ENCODE data around the gene ATP6V0C. TPM values are rescaled to one million over a fixed set of nuclear protein-coding genes. Genes with fewer than 3 reads are reported as not detected.
A peak's percentile ranks its signal among the peaks of the same experiment; 100 is the strongest.
"Not testable (repeated sequence)": the region's sequence is repeated elsewhere in the genome, so short reads cannot be mapped to it uniquely, and the experiment has no call there.

The ATP6V0C gene
- polyA plus RNA-seq, 3 donors: 176 to 310 (median 187) TPM

GRCh38 chr16:2560131-2560797 is 46.5 kb downstream of the ATP6V0C start:
- intact Hi-C loops (cut with micrococcal nuclease); H3K27me3 ChIP-seq (ENCODE audit: control insufficient read depth in 2 of 2, insufficient read depth in 2 of 2, low read length in 2 of 2); H3K4me2 ChIP-seq (replicated peaks; ENCODE audit: extremely low read depth, low read length, poor library complexity, severe bottlenecking); H3K9me3 Mint-ChIP-seq; H3K27me3 Mint-ChIP-seq (ENCODE audit: low read depth in 3 of 3); H3K4me1 Mint-ChIP-seq; H3K9me3 ChIP-seq (replicated peaks in 1 of 2; ENCODE audit: control insufficient read depth in 1 of 2, insufficient read depth in 1 of 2, low read length in 2 of 2); H3K36me3 ChIP-seq (replicated peaks in 1 of 2; ENCODE audit: control insufficient read depth in 1 of 2, insufficient read depth in 2 of 2, low read length in 2 of 2); H3K4me3 Mint-ChIP-seq; H3K4me3 ChIP-seq (replicated peaks in 1 of 3; ENCODE audit: low read depth in 2 of 3, low read length in 3 of 3); H3K36me3 Mint-ChIP-seq; DNase-seq; H3K9ac ChIP-seq (ENCODE audit: insufficient read depth, low read length, poor library complexity, severe bottlenecking); H3K27ac Mint-ChIP-seq; H4K20me1 ChIP-seq (ENCODE audit: insufficient read depth, low read length); H3K79me2 ChIP-seq (ENCODE audit: insufficient read depth, low read length); H2AFZ ChIP-seq (ENCODE audit: insufficient read depth, low read depth, low read length, poor library complexity, severe bottlenecking): not testable (repeated sequence)
- WGBS (ENCODE audit: insufficient coverage): no CpG with 5 or more reads among the region's 17 CpGs
- H3K27ac ChIP-seq (ENCODE audit: low read depth in 1 of 2, low read length in 2 of 2): peak overlapping the region; percentile 56 to 75
- peaks cover 5 to 12% of the 10 kb centered on the region in 2 donors for H3K4me1 ChIP-seq (ENCODE audit: control insufficient read depth in 1 of 2, insufficient read depth in 2 of 2, low read length in 2 of 2)

- H3K9ac ChIP-seq (ENCODE audit: insufficient read depth, low read length, poor library complexity, severe bottlenecking); DNase-seq; H3K9me3 Mint-ChIP-seq; H3K79me2 ChIP-seq (ENCODE audit: insufficient read depth, low read length); H3K27ac ChIP-seq (ENCODE audit: low read depth in 1 of 2, low read length in 2 of 2); H3K9me3 ChIP-seq (replicated peaks in 1 of 2; ENCODE audit: control insufficient read depth in 1 of 2, insufficient read depth in 1 of 2, low read length in 2 of 2); H3K4me3 Mint-ChIP-seq; H3K36me3 ChIP-seq (replicated peaks in 1 of 2; ENCODE audit: control insufficient read depth in 1 of 2, insufficient read depth in 2 of 2, low read length in 2 of 2); H4K20me1 ChIP-seq (ENCODE audit: insufficient read depth, low read length); H3K27me3 Mint-ChIP-seq (ENCODE audit: low read depth in 3 of 3); H3K4me3 ChIP-seq (replicated peaks in 1 of 3; ENCODE audit: low read depth in 2 of 3, low read length in 3 of 3); intact Hi-C loops (cut with micrococcal nuclease); H2AFZ ChIP-seq (ENCODE audit: insufficient read depth, low read depth, low read length, poor library complexity, severe bottlenecking); H3K27ac Mint-ChIP-seq; H3K4me1 Mint-ChIP-seq; H3K27me3 ChIP-seq (ENCODE audit: control insufficient read depth in 2 of 2, insufficient read depth in 2 of 2, low read length in 2 of 2); H3K4me2 ChIP-seq (replicated peaks; ENCODE audit: extremely low read depth, low read length, poor library complexity, severe bottlenecking); H3K36me3 Mint-ChIP-seq: not testable (repeated sequence)
- peaks cover 5 to 12% of the 10 kb centered on the region in 2 donors for H3K4me1 ChIP-seq (ENCODE audit: control insufficient read depth in 1 of 2, insufficient read depth in 2 of 2, low read length in 2 of 2)
- peak; percentile 51 for TF ChIP-seq CTCF (IDR thresholded peaks at IDR 0.05)
- no CpG with 5 or more reads among the region's 4 CpGs for WGBS (ENCODE audit: insufficient coverage)
Measured at GRCh38 chr16:2560798-2561133, 47.0 kb downstream of the ATP6V0C start.

- H3K9me3 Mint-ChIP-seq; H3K4me3 Mint-ChIP-seq; H2AFZ ChIP-seq (ENCODE audit: insufficient read depth, low read depth, low read length, poor library complexity, severe bottlenecking); H3K27me3 ChIP-seq (ENCODE audit: control insufficient read depth in 2 of 2, insufficient read depth in 2 of 2, low read length in 2 of 2); H3K4me1 Mint-ChIP-seq; intact Hi-C loops (cut with micrococcal nuclease); H3K4me2 ChIP-seq (replicated peaks; ENCODE audit: extremely low read depth, low read length, poor library complexity, severe bottlenecking); H3K4me1 ChIP-seq (ENCODE audit: control insufficient read depth in 1 of 2, insufficient read depth in 2 of 2, low read length in 2 of 2); H3K9ac ChIP-seq (ENCODE audit: insufficient read depth, low read length, poor library complexity, severe bottlenecking); H3K79me2 ChIP-seq (ENCODE audit: insufficient read depth, low read length); H3K4me3 ChIP-seq (replicated peaks in 1 of 3; ENCODE audit: low read depth in 2 of 3, low read length in 3 of 3); DNase-seq; H3K9me3 ChIP-seq (replicated peaks in 1 of 2; ENCODE audit: control insufficient read depth in 1 of 2, insufficient read depth in 1 of 2, low read length in 2 of 2); H4K20me1 ChIP-seq (ENCODE audit: insufficient read depth, low read length); H3K27ac Mint-ChIP-seq; H3K36me3 Mint-ChIP-seq; H3K27me3 Mint-ChIP-seq (ENCODE audit: low read depth in 3 of 3); H3K27ac ChIP-seq (ENCODE audit: low read depth in 1 of 2, low read length in 2 of 2); H3K36me3 ChIP-seq (replicated peaks in 1 of 2; ENCODE audit: control insufficient read depth in 1 of 2, insufficient read depth in 2 of 2, low read length in 2 of 2): not testable (repeated sequence)
- no CpG with 5 or more reads among the region's 6 CpGs for WGBS (ENCODE audit: insufficient coverage)
Measured at GRCh38 chr16:2567506-2567905, 53.8 kb downstream of the ATP6V0C start.

- H3K9ac ChIP-seq (ENCODE audit: insufficient read depth, low read length, poor library complexity, severe bottlenecking); H3K27ac ChIP-seq (ENCODE audit: low read depth in 1 of 2, low read length in 2 of 2); H3K4me2 ChIP-seq (replicated peaks; ENCODE audit: extremely low read depth, low read length, poor library complexity, severe bottlenecking); H3K27me3 Mint-ChIP-seq (ENCODE audit: low read depth in 3 of 3); H3K36me3 Mint-ChIP-seq; H3K27ac Mint-ChIP-seq; H3K4me3 Mint-ChIP-seq; H3K9me3 ChIP-seq (replicated peaks in 1 of 2; ENCODE audit: control insufficient read depth in 1 of 2, insufficient read depth in 1 of 2, low read length in 2 of 2); H3K79me2 ChIP-seq (ENCODE audit: insufficient read depth, low read length); H3K4me1 ChIP-seq (ENCODE audit: control insufficient read depth in 1 of 2, insufficient read depth in 2 of 2, low read length in 2 of 2); H4K20me1 ChIP-seq (ENCODE audit: insufficient read depth, low read length); H2AFZ ChIP-seq (ENCODE audit: insufficient read depth, low read depth, low read length, poor library complexity, severe bottlenecking); H3K4me1 Mint-ChIP-seq; H3K36me3 ChIP-seq (replicated peaks in 1 of 2; ENCODE audit: control insufficient read depth in 1 of 2, insufficient read depth in 2 of 2, low read length in 2 of 2); H3K27me3 ChIP-seq (ENCODE audit: control insufficient read depth in 2 of 2, insufficient read depth in 2 of 2, low read length in 2 of 2); H3K9me3 Mint-ChIP-seq; H3K4me3 ChIP-seq (replicated peaks in 1 of 3; ENCODE audit: low read depth in 2 of 3, low read length in 3 of 3); DNase-seq; intact Hi-C loops (cut with micrococcal nuclease): not testable (repeated sequence)
- WGBS (ENCODE audit: insufficient coverage): no CpG with 5 or more reads among the region's 11 CpGs
Measured at GRCh38 chr16:2568573-2568972, 54.8 kb downstream of the ATP6V0C start.

Data from CD14-positive monocyte (primary cell).